Coronary artery (tissue), 2 donors: ENCODE measurements around the gene CCND2.

Experiments used
- DNase-seq: peaks from one replicate; pipeline ENCODE4 v3.0.0-alpha.2; 2017; ENCODE audit warnings: low spot score
- H3K27ac ChIP-seq, 2 donors: fragments of 200-600 bp; sonication (generic); one replicate each; pipeline ENCODE4 v1.5.1; 2016 to 2019
- H3K4me3 ChIP-seq: fragments of 200-600 bp; sonication (generic); 2 replicates; pipeline ENCODE4 v1.5.1; 2016; ENCODE audit warnings: mild to moderate bottlenecking, moderate library complexity
- CTCF ChIP-seq: fragments of 200-600 bp; sonication (generic); IDR thresholded peaks from one replicate; pipeline ENCODE4 v1.5.1; 2019; ENCODE audit warnings: antibody characterized with exemption

Gene CCND2

GRCh38 chr12:4282103-4282891 lies 8.7 kb downstream of the CCND2 start:
- DNase-seq, result no peak
- Histone ChIP-seq H3K4me3 (no peak overlapping the region), H3K27ac (no peak overlapping the region)
- no peak for TF ChIP-seq CTCF

GRCh38 chr12:4282892-4283511 lies 9.4 kb downstream of the CCND2 start:
- H3K27ac ChIP-seq, result no peak overlapping the region
- no peak for TF ChIP-seq CTCF
- no peak for DNase-seq
- H3K4me3 ChIP-seq, result no peak overlapping the region

GRCh38 chr12:4283512-4284255 lies 10.1 kb downstream of the CCND2 start:
- H3K4me3 ChIP-seq, result no peak overlapping the region
- DNase-seq, result peak; percentile 50
- H3K27ac ChIP-seq, result no peak overlapping the region
- no peak for TF ChIP-seq CTCF

GRCh38 chr12:4284306-4284705 lies 10.7 kb downstream of the CCND2 start:
- no peak overlapping the region for H3K4me3 ChIP-seq
- no peak for TF ChIP-seq CTCF
- no peak for DNase-seq
- no peak overlapping the region for H3K27ac ChIP-seq

- H3K27ac ChIP-seq, result no peak overlapping the region
- no peak for DNase-seq
- no peak overlapping the region for H3K4me3 ChIP-seq
- no peak for TF ChIP-seq CTCF
Measured at GRCh38 chr12:4285070-4285469, 11.5 kb downstream of the CCND2 start.

- Histone ChIP-seq H3K27ac (no peak overlapping the region), H3K4me3 (no peak overlapping the region)
- no peak for TF ChIP-seq CTCF
- no peak for DNase-seq
Measured at GRCh38 chr12:4286228-4286627, 12.7 kb downstream of the CCND2 start.
